PFSK-1 (cell line): Measurements from ENCODE around the gene FARSB.

Experiments
- FOXP2 ChIP-seq: optimal IDR thresholded peaks from 2 replicates; pipeline ENCODE3; 2011; ENCODE audit warnings: borderline replicate concordance, control low read depth, inconsistent platforms; ENCODE audit not compliant: insufficient read depth; ENCODE audit errors: extremely low read length, extremely low read depth
- REST ChIP-seq, 2 experiments: IDR thresholded peaks; 2 replicates each; pipeline versions ENCODE4 v1.6.1 to v1.8.0; 2011 to 2012; ENCODE audit warnings: low read depth in 2 of 2, low read length in 2 of 2, control low read depth in 1 of 2, inconsistent platforms in 1 of 2, mild to moderate bottlenecking in 1 of 2, moderate library complexity in 1 of 2; ENCODE audit not compliant: insufficient read depth in 1 of 2

DNA sequence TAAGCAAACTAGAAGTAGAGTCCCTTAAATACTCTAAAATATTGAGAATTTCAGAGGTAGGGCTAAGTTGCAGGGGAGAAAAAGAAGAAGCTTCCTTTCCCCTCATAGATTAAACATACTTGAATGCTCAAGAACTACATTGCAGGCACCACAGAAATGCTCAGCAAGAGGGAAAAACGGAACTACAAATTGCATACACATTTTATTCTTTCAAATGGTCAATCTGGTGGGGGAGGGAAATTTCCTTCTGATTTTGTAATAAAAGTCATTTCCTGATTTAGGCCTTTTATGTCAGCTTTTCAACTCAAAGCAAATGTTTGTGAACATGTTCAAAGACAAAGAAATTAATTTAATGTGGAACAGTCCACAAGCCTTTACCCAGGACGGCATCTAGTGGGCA, 33.0 kb downstream of the FARSB start:
- TF ChIP-seq FOXP2 = no peak
- TF ChIP-seq REST (IDR thresholded peaks at IDR 0.05; ENCODE audit: insufficient read depth in 1 of 2, low read depth in 2 of 2, low read length in 2 of 2) = no peak
